Stomach (tissue), 9 donors: ENCODE measurements around the gene VAV3. TPM values are rescaled to one million over a fixed set of nuclear protein-coding genes. Genes with fewer than 3 reads are reported as not detected.

Experiments used
- DNase-seq, 2 donors: peaks; one replicate each; pipeline versions ENCODE4 v3.0.0 to v3.0.0-alpha.2; 2013 to 2019
- H3K27ac ChIP-seq, 5 donors: fragments of 200-600 bp in 4 of 5; sonication (generic) in 4 of 5; one replicate each; pipeline ENCODE4 v1.5.1; 2013 to 2019; ENCODE audit warnings: mild to moderate bottlenecking in 1 of 5, moderate library complexity in 1 of 5
- H3K27me3 ChIP-seq, 3 donors: fragments of 200-600 bp; sonication (generic); one replicate each; pipeline ENCODE4 v1.5.1; 2017 to 2019; ENCODE audit warnings: mixed run types in 1 of 3
- H3K36me3 ChIP-seq, 4 donors: fragments of 200-600 bp; sonication (generic); 1 replicate in 3 of 4; 2 replicates in 1 of 4; pipeline ENCODE4 v1.5.1; 2016 to 2019
- H3K4me1 ChIP-seq, 4 donors: fragments of 200-600 bp; sonication (generic); one replicate each; pipeline ENCODE4 v1.5.1; 2016 to 2019
- H3K4me3 ChIP-seq, 4 donors: fragments of 200-600 bp; sonication (generic) in 3 of 4; one replicate each; pipeline ENCODE4 v1.5.1; 2016 to 2019; ENCODE audit warnings: mild to moderate bottlenecking in 1 of 4
- H3K9me3 ChIP-seq, 4 donors: fragments of 200-600 bp; sonication (generic); one replicate each; pipeline ENCODE4 v1.5.1; 2016 to 2019
- CTCF ChIP-seq, 7 experiments: fragments of 450-650 bp in 4 of 7; fragments of 200-600 bp in 3 of 7; sonication (generic) in 3 of 7; IDR thresholded peaks; one replicate each; pipeline ENCODE4 v1.5.1; 2016 to 2019; ENCODE audit warnings: antibody characterized with exemption in 7 of 7, control low read depth in 2 of 7, mild to moderate bottlenecking in 1 of 7
- EP300 ChIP-seq: sonication (generic); formaldehyde crosslinking; IDR thresholded peaks from one replicate; pipeline ENCODE4 v1.6.1; 2017; ENCODE audit warnings: antibody characterized with exemption
- POLR2A ChIP-seq, 4 donors: fragments of 450-650 bp; IDR thresholded peaks; one replicate each; pipeline ENCODE4 v1.6.1; 2016; ENCODE audit warnings: antibody characterized with exemption in 4 of 4, control low read depth in 2 of 4, mild to moderate bottlenecking in 1 of 4, moderate library complexity in 1 of 4
- POLR2AphosphoS5 ChIP-seq, 3 donors: sonication (generic); formaldehyde crosslinking; IDR thresholded peaks; one replicate each; pipeline ENCODE4 v1.6.1; 2016; ENCODE audit warnings: antibody characterized with exemption in 3 of 3
- WGBS, 5 donors: extraction: QIAGEN DNeasy Blood & Tissue Kit in 3 of 5; methylation state at CpG; one replicate each; pipeline versions ENCODE4 v1.1.5 to v1.1.7; 2013 to 2018; 5-methylcytosine and 5-hydroxymethylcytosine counted together
- intact Hi-C: fragments of 100-400 bp; cut with DNase I; formaldehyde crosslinking; loops from one replicate; pipeline ENCODE4 v1.15.1; 2023; ENCODE audit warnings: low total_unique reads
- polyA plus RNA-seq, 3 donors: library from polyadenylated mRNA; stranded (reverse); fragments of 200-250 nt; gene quantifications; one replicate each; pipeline ENCODE4 v1.2.3, GENCODE V29; 2013
- total RNA-seq, 5 donors: library from RNA; depleted of rRNA; stranded (reverse); fragments of >200 nt; gene quantifications; one replicate each; pipeline versions ENCODE4 v1.1.0 to v1.2.3, GENCODE V29; 2014 to 2016
- donor health status: healthy with polysubstance abuse.
- donor health status: Bipolar disorder and iron deficiency.
- donor health status: healthy.

Gene VAV3
- total and polyA plus RNA-seq, 8 donors = 5.7 to 29.3 (median 6.9) TPM

GRCh38 chr1:107830526-107830925 is 134.5 kb downstream of the VAV3 start:
- intact Hi-C loops = no loop called here
- WGBS, 5 donors = 82 to 91% (median 88%) methylated on average over 3 of the region's 3 CpGs
- no peak for DNase-seq
- H3K27ac ChIP-seq = no peak overlapping the region
- no peaks in the 10 kb centered on the region for H3K9me3 ChIP-seq
- H3K4me1 ChIP-seq = peaks cover 0 to 31% (median 12%) of the 10 kb centered on the region in 4 donors
- no peak for TF ChIP-seq POLR2A (IDR thresholded peaks at IDR 0.05)
- no peak for TF ChIP-seq CTCF (IDR thresholded peaks at IDR 0.05)
- no peak for TF ChIP-seq EP300
- no peak for TF ChIP-seq POLR2AphosphoS5 (IDR thresholded peaks at IDR 0.05)
- no peak overlapping the region for H3K4me3 ChIP-seq
- H3K36me3 ChIP-seq = no peaks in the 10 kb centered on the region
- no peaks in the 10 kb centered on the region for H3K27me3 ChIP-seq

GRCh38 chr1:107830075-107830474 is 134.9 kb downstream of the VAV3 start:
- TF ChIP-seq EP300 (no peak), POLR2A (IDR thresholded peaks at IDR 0.05) (no peak), POLR2AphosphoS5 (IDR thresholded peaks at IDR 0.05) (no peak), CTCF (IDR thresholded peaks at IDR 0.05) (no peak)
- no peak for DNase-seq
- Histone ChIP-seq H3K27ac (peak overlapping the region in 1 of 5 donors; percentile 34), H3K4me1 (peaks cover 0 to 31% (median 12%) of the 10 kb centered on the region in 4 donors), H3K4me3 (no peak overlapping the region), H3K9me3 (no peaks in the 10 kb centered on the region), H3K27me3 (no peaks in the 10 kb centered on the region), H3K36me3 (no peaks in the 10 kb centered on the region)
- 83 to 100% (median 93%) methylated on average over 1 of the region's 1 CpG for WGBS, 5 donors
- intact Hi-C loops = no loop called here

- H3K27me3 ChIP-seq = no peaks in the 10 kb centered on the region
- H3K36me3 ChIP-seq = no peaks in the 10 kb centered on the region
- H3K4me1 ChIP-seq = peaks cover 0 to 23% (median 12%) of the 10 kb centered on the region in 4 donors
- intact Hi-C loops = no loop called here
- WGBS, 5 donors = 79 to 87% (median 85%) methylated on average over 1 of the region's 1 CpG
- H3K27ac ChIP-seq = peak overlapping the region in 2 of 5 donors; percentile 15 to 34
- no peak for TF ChIP-seq CTCF (IDR thresholded peaks at IDR 0.05)
- TF ChIP-seq POLR2A (IDR thresholded peaks at IDR 0.05) = no peak
- TF ChIP-seq EP300 = no peak
- TF ChIP-seq POLR2AphosphoS5 (IDR thresholded peaks at IDR 0.05) = no peak
- DNase-seq = peak in 1 of 2 donors; percentile 31
- no peaks in the 10 kb centered on the region for H3K9me3 ChIP-seq
- no peak overlapping the region for H3K4me3 ChIP-seq
Observed at GRCh38 chr1:107829036-107829770, 135.8 kb downstream of the VAV3 start.

GRCh38 chr1:107824946-107825345 is 140.0 kb downstream of the VAV3 start:
- H3K4me3 ChIP-seq = no peak overlapping the region
- H3K4me1 ChIP-seq = peaks cover 0 to 12% (median 7%) of the 10 kb centered on the region in 4 donors
- no peak for TF ChIP-seq POLR2AphosphoS5 (IDR thresholded peaks at IDR 0.05)
- no peak for DNase-seq
- H3K27ac ChIP-seq = no peak overlapping the region
- 83 to 89% (median 86%) methylated on average over 2 of the region's 2 CpGs for WGBS, 5 donors
- H3K9me3 ChIP-seq = peaks cover 0 to 9% (median 4%) of the 10 kb centered on the region in 4 donors
- no peaks in the 10 kb centered on the region for H3K27me3 ChIP-seq
- intact Hi-C loops = no loop called here
- H3K36me3 ChIP-seq = no peaks in the 10 kb centered on the region

DNA sequence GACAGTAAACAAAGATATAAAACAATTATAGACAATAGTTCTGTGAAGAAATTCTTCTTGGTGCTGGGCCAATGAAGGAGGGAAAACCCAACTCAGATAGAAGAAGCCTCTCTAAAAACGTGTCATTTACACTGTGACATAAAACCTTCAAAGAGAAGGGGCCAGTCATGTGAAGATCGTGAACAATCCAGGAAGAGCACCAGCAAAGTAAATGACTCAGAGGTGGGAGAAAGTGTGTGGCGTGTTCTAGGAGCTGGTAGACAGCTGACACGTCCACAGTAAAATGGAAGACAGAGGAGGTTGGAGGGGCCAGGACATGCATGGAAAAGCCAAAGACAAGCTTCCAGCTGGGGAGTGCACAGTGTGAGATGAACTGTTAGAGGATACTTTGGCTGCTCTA is 143.6 kb downstream of the VAV3 start:
- H3K27me3 ChIP-seq = no peaks in the 10 kb centered on the region
- intact Hi-C loops = no loop called here
- no peaks in the 10 kb centered on the region for H3K36me3 ChIP-seq
- 73 to 82% (median 77%) methylated on average over 4 of the region's 4 CpGs for WGBS, 5 donors
- no peak for DNase-seq
- no peak overlapping the region for H3K27ac ChIP-seq
- no peaks in the 10 kb centered on the region for H3K4me1 ChIP-seq
- no peak overlapping the region for H3K4me3 ChIP-seq
- H3K9me3 ChIP-seq = peaks cover 0 to 9% (median 4%) of the 10 kb centered on the region in 4 donors
- no peak for TF ChIP-seq POLR2A (IDR thresholded peaks at IDR 0.05)
- TF ChIP-seq POLR2AphosphoS5 (IDR thresholded peaks at IDR 0.05) = no peak
- TF ChIP-seq CTCF (IDR thresholded peaks at IDR 0.05) = no peak
- TF ChIP-seq EP300 = no peak
